ENCODE measurements around the gene SKP1. TPM values are rescaled to one million over a fixed set of nuclear protein-coding genes. Genes with fewer than 3 reads are reported as not detected.

SKP1 gene
- total and polyA plus RNA-seq, 2 donors: 332 to 387 TPM

- Histone ChIP-seq H3K4me1 (ENCODE audit: control insufficient read depth in 2 of 2, insufficient read depth in 2 of 2, low read length in 2 of 2) (peaks cover 78 to 96% of the 10 kb centered on the region in 2 donors), H3K4me3 (ENCODE audit: low read length in 2 of 2) (peak overlapping the region; percentile 15 to 26), H3K36me3 (ENCODE audit: control insufficient read depth in 2 of 2, insufficient read depth in 2 of 2, low read length in 1 of 2) (peaks cover 0 to 6% of the 10 kb centered on the region in 2 donors), H3K27me3 (ENCODE audit: control insufficient read depth in 2 of 2, insufficient read depth in 1 of 2, low read length in 1 of 2) (no peaks in the 10 kb centered on the region), H3K9me3 (ENCODE audit: control insufficient read depth in 2 of 2, insufficient read depth in 1 of 2, low read length in 1 of 2) (peaks cover 0 to 7% of the 10 kb centered on the region in 2 donors), H3K27ac (ENCODE audit: low read depth in 1 of 2, low read length in 1 of 2) (peak overlapping the region; percentile 87 to 94)
- peak in 4 of 9 donors; percentile 79 to 91 (median 84) for DNase-seq (ENCODE audit: low read depth in 6 of 9, low spot score in 9 of 9)
- WGBS: 15% methylated on average over 20 of the region's 20 CpGs
These were observed 74.9 kb downstream of the SKP1 start for GRCh38 chr5:134101686-134102439.

- WGBS: 53% methylated on average over 10 of the region's 10 CpGs
- peaks cover 0 to 6% of the 10 kb centered on the region in 2 donors for H3K36me3 ChIP-seq (ENCODE audit: control insufficient read depth in 2 of 2, insufficient read depth in 2 of 2, low read length in 1 of 2)
- no peaks in the 10 kb centered on the region for H3K27me3 ChIP-seq (ENCODE audit: control insufficient read depth in 2 of 2, insufficient read depth in 1 of 2, low read length in 1 of 2)
- H3K27ac ChIP-seq (ENCODE audit: low read depth in 1 of 2, low read length in 1 of 2): peak overlapping the region; percentile 87 to 94
- peaks cover 0 to 8% of the 10 kb centered on the region in 2 donors for H3K9me3 ChIP-seq (ENCODE audit: control insufficient read depth in 2 of 2, insufficient read depth in 1 of 2, low read length in 1 of 2)
- peak in 2 of 9 donors; percentile 58 to 76 for DNase-seq (ENCODE audit: low read depth in 6 of 9, low spot score in 9 of 9)
- no peak overlapping the region for H3K4me3 ChIP-seq (ENCODE audit: low read length in 2 of 2)
- H3K4me1 ChIP-seq (ENCODE audit: control insufficient read depth in 2 of 2, insufficient read depth in 2 of 2, low read length in 2 of 2): peaks cover 81 to 99% of the 10 kb centered on the region in 2 donors
These were observed 76.3 kb downstream of the SKP1 start for GRCh38 chr5:134100283-134101091.

- peak overlapping the region in 1 of 2 donors; percentile 3 for H3K4me3 ChIP-seq (ENCODE audit: low read length in 2 of 2)
- peaks cover 0 to 7% of the 10 kb centered on the region in 2 donors for H3K36me3 ChIP-seq (ENCODE audit: control insufficient read depth in 2 of 2, insufficient read depth in 2 of 2, low read length in 1 of 2)
- peaks cover 0 to 8% of the 10 kb centered on the region in 2 donors for H3K9me3 ChIP-seq (ENCODE audit: control insufficient read depth in 2 of 2, insufficient read depth in 1 of 2, low read length in 1 of 2)
- WGBS: 86% methylated on average over 2 of the region's 2 CpGs
- no peaks in the 10 kb centered on the region for H3K27me3 ChIP-seq (ENCODE audit: control insufficient read depth in 2 of 2, insufficient read depth in 1 of 2, low read length in 1 of 2)
- H3K27ac ChIP-seq (ENCODE audit: low read depth in 1 of 2, low read length in 1 of 2): peak overlapping the region; percentile 87 to 94
- DNase-seq (ENCODE audit: low read depth in 6 of 9, low spot score in 9 of 9): peak in 2 of 9 donors; percentile 32 to 56
- H3K4me1 ChIP-seq (ENCODE audit: control insufficient read depth in 2 of 2, insufficient read depth in 2 of 2, low read length in 2 of 2): peaks cover 76 to 99% of the 10 kb centered on the region in 2 donors
These were observed 76.8 kb downstream of the SKP1 start for GRCh38 chr5:134099939-134100282.

- 79% methylated on average over 11 of the region's 11 CpGs for WGBS
- peak overlapping the region in 1 of 2 donors; percentile 3 for H3K4me3 ChIP-seq (ENCODE audit: low read length in 2 of 2)
- no peak for DNase-seq (ENCODE audit: low read depth in 6 of 9, low spot score in 9 of 9)
- peaks cover 0 to 11% of the 10 kb centered on the region in 2 donors for H3K36me3 ChIP-seq (ENCODE audit: control insufficient read depth in 2 of 2, insufficient read depth in 2 of 2, low read length in 1 of 2)
- peaks cover 76 to 99% of the 10 kb centered on the region in 2 donors for H3K4me1 ChIP-seq (ENCODE audit: control insufficient read depth in 2 of 2, insufficient read depth in 2 of 2, low read length in 2 of 2)
- peak overlapping the region; percentile 87 to 94 for H3K27ac ChIP-seq (ENCODE audit: low read depth in 1 of 2, low read length in 1 of 2)
- H3K27me3 ChIP-seq (ENCODE audit: control insufficient read depth in 2 of 2, insufficient read depth in 1 of 2, low read length in 1 of 2): no peaks in the 10 kb centered on the region
- peaks cover 0 to 6% of the 10 kb centered on the region in 2 donors for H3K9me3 ChIP-seq (ENCODE audit: control insufficient read depth in 2 of 2, insufficient read depth in 1 of 2, low read length in 1 of 2)
These were observed 77.4 kb downstream of the SKP1 start for GRCh38 chr5:134099288-134099872.

Other genes with a start within 250 kb of the SKP1 start
- 39.1 TPM for gene C5orf15, start 208.3 kb downstream of the SKP1 start, total RNA-seq
- 50.8 TPM for gene C5orf15, start 208.3 kb downstream of the SKP1 start, polyA plus RNA-seq
- gene VDAC1, start 172.0 kb downstream of the SKP1 start, total RNA-seq: 166 TPM
- gene VDAC1, start 172.0 kb downstream of the SKP1 start, polyA plus RNA-seq: 101 TPM
- gene TCF7, start 62.3 kb downstream of the SKP1 start, total RNA-seq: 265 TPM
- 247 TPM for gene TCF7, start 62.3 kb downstream of the SKP1 start, polyA plus RNA-seq
- gene PPP2CA, start 49.1 kb upstream of the SKP1 start, total RNA-seq: 88.6 TPM
- gene PPP2CA, start 49.1 kb upstream of the SKP1 start, polyA plus RNA-seq: 62.9 TPM
- 2.7 TPM for gene CDKL3, start 190.2 kb upstream of the SKP1 start, total RNA-seq
- gene CDKL3, start 190.2 kb upstream of the SKP1 start, polyA plus RNA-seq: 7.1 TPM
- gene UBE2B, start 194.6 kb upstream of the SKP1 start, total RNA-seq: 20.1 TPM
- gene UBE2B, start 194.6 kb upstream of the SKP1 start, polyA plus RNA-seq: 238 TPM
- 36.5 TPM for gene CDKN2AIPNL, start 234.9 kb upstream of the SKP1 start, total RNA-seq
- gene CDKN2AIPNL, start 234.9 kb upstream of the SKP1 start, polyA plus RNA-seq: 42.1 TPM

Data from thymus (tissue), 11 donors.